Gastrocnemius medialis (tissue), 4 donors: ENCODE results near the gene CCNL1. TPM values are rescaled to one million over a fixed set of nuclear protein-coding genes. Genes with fewer than 3 reads are reported as not detected.

Experiments used
- ATAC-seq, 2 donors: fragments of 150-250 bp; one replicate each; pipeline ENCODE4 v1.9.1; 2016
- DNase-seq, 2 donors: peaks; one replicate each; pipeline ENCODE4 v3.0.0-alpha.2; 2019
- H3K27ac ChIP-seq, 4 donors: fragments of 200-600 bp; sonication (generic); 1 replicate in 1 of 4; 2 replicates in 3 of 4; pipeline ENCODE4 v1.5.1; 2016 to 2018; ENCODE audit warnings: mild to moderate bottlenecking in 2 of 4, moderate library complexity in 1 of 4
- H3K27me3 ChIP-seq, 3 donors: fragments of 200-600 bp; sonication (generic) in 2 of 3; 1 replicate in 1 of 3; 2 replicates in 2 of 3; pipeline versions ENCODE4 v1.5.1 to v1.6.0; 2016 to 2019; ENCODE audit warnings: mild to moderate bottlenecking in 1 of 3, moderate library complexity in 1 of 3
- H3K36me3 ChIP-seq, 2 donors: fragments of 200-600 bp; sonication (generic) in 1 of 2; one replicate each; pipeline ENCODE4 v1.5.1; 2017 to 2018
- H3K4me1 ChIP-seq, 2 donors: fragments of 200-600 bp; sonication (generic) in 1 of 2; one replicate each; pipeline ENCODE4 v1.5.1; 2016 to 2017; ENCODE audit warnings: mild to moderate bottlenecking in 2 of 2
- H3K4me3 ChIP-seq, 4 donors: fragments of 200-600 bp; sonication (generic) in 3 of 4; 1 replicate in 1 of 4; 2 replicates in 3 of 4; pipeline ENCODE4 v1.5.1; 2016 to 2019; ENCODE audit warnings: mild to moderate bottlenecking in 2 of 4
- H3K9me3 ChIP-seq, 3 donors: fragments of 200-600 bp; sonication (generic) in 2 of 3; 1 replicate in 1 of 3; 2 replicates in 2 of 3; pipeline ENCODE4 v1.5.1; 2016 to 2019
- POLR2A ChIP-seq, 2 donors: fragments of 450-650 bp; IDR thresholded peaks; one replicate each; pipeline ENCODE4 v1.6.1; 2017; ENCODE audit warnings: antibody characterized with exemption in 2 of 2, mild to moderate bottlenecking in 2 of 2, moderate library complexity in 2 of 2
- in situ Hi-C, 4 donors: fragments of 200-750 bp; cut with MboI; loops; one replicate each; pipeline versions ENCODE4 v1.15.0 to v1.8.0; 2017; ENCODE audit warnings: low sequenced_read_pairs in 4 of 4
- intact Hi-C: fragments of 100-400 bp; cut with DNase I; formaldehyde crosslinking; loops from one replicate; pipeline ENCODE4 v1.15.1; 2023; ENCODE audit warnings: low total_unique reads
- total RNA-seq, 4 donors: library from RNA; depleted of rRNA; stranded (reverse); fragments of >200 nt; gene quantifications; one replicate each; pipeline versions ENCODE4 v1.1.0 to v1.2.3, GENCODE V29; 2016
- TF ChIP-seq, protein P1 (sequence below), 5 experiments: fragments of 450-650 bp in 3 of 5; fragments of 200-600 bp in 2 of 5; sonication (generic) in 2 of 5; IDR thresholded peaks in 4 of 5; conservative IDR thresholded peaks in 1 of 5; 1 replicate in 4 of 5; 2 replicates in 1 of 5; pipeline ENCODE4 v1.5.1; 2016 to 2019; ENCODE audit warnings: antibody characterized with exemption in 5 of 5, mild to moderate bottlenecking in 3 of 5, moderate library complexity in 3 of 5

CCNL1 gene
- total RNA-seq, 4 donors from 2014 or later = 34.3 to 110 (median 41.3) TPM

DNA sequence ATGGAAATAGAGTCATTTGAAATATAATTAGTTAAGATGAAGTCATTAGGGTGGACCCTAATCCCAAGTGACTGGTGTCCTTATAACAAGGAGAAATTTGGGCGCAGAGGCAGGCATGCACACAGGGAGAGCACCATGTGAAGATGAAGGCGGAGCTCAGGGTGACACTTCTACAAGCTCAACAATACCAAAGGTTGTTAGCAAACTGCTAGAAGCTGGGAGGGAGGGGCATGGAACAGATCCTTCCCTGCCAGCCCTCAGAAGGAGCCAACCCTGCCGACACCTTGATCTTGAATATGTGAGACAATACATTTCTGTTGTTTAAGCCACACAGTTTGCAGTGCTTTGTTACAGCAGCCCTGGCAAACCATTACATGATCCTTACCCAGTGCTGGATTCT, 57.8 kb downstream of the CCNL1 start:
- H3K9me3 ChIP-seq = no peaks in the 10 kb centered on the region
- H3K36me3 ChIP-seq = no peaks in the 10 kb centered on the region
- no peak overlapping the region for H3K27ac ChIP-seq
- no peak for ATAC-seq
- H3K27me3 ChIP-seq = no peaks in the 10 kb centered on the region
- intact Hi-C loops (no loop called here), in situ Hi-C loops (no loop called here)
- TF ChIP-seq POLR2A (IDR thresholded peaks at IDR 0.05) = no peak
- TF ChIP-seq, protein P1, sequence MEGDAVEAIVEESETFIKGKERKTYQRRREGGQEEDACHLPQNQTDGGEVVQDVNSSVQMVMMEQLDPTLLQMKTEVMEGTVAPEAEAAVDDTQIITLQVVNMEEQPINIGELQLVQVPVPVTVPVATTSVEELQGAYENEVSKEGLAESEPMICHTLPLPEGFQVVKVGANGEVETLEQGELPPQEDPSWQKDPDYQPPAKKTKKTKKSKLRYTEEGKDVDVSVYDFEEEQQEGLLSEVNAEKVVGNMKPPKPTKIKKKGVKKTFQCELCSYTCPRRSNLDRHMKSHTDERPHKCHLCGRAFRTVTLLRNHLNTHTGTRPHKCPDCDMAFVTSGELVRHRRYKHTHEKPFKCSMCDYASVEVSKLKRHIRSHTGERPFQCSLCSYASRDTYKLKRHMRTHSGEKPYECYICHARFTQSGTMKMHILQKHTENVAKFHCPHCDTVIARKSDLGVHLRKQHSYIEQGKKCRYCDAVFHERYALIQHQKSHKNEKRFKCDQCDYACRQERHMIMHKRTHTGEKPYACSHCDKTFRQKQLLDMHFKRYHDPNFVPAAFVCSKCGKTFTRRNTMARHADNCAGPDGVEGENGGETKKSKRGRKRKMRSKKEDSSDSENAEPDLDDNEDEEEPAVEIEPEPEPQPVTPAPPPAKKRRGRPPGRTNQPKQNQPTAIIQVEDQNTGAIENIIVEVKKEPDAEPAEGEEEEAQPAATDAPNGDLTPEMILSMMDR (IDR thresholded peaks at IDR 0.05 in 4 of 5, conservative IDR thresholded peaks at IDR 0.05 in 1 of 5) = no peak
- no peak for DNase-seq
- H3K4me1 ChIP-seq = peaks cover 5 to 30% of the 10 kb centered on the region in 2 donors
- no peak overlapping the region for H3K4me3 ChIP-seq

DNA sequence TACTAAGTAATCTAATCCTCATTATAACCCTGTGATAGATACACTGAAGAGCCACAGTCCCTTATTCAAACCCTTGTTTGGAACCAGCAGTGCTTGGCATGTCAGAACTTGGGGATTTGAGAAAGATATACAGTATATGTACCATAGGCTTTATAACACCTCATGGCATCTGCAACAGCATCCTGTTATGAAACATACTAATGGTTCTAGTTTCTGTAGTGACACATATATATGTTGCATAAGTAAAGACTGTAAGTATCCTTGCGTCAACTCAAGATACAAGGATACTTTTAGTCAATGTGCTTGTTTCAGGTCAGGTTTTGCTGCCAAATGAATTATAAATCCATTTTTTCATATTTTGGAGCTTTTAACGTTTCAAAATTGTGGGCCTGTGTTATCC, 58.5 kb downstream of the CCNL1 start:
- no peak for TF ChIP-seq POLR2A (IDR thresholded peaks at IDR 0.05)
- TF ChIP-seq, protein P1 (IDR thresholded peaks at IDR 0.05 in 4 of 5, conservative IDR thresholded peaks at IDR 0.05 in 1 of 5) = no peak
- no peak overlapping the region for H3K27ac ChIP-seq
- intact Hi-C loops = no loop called here

DNA sequence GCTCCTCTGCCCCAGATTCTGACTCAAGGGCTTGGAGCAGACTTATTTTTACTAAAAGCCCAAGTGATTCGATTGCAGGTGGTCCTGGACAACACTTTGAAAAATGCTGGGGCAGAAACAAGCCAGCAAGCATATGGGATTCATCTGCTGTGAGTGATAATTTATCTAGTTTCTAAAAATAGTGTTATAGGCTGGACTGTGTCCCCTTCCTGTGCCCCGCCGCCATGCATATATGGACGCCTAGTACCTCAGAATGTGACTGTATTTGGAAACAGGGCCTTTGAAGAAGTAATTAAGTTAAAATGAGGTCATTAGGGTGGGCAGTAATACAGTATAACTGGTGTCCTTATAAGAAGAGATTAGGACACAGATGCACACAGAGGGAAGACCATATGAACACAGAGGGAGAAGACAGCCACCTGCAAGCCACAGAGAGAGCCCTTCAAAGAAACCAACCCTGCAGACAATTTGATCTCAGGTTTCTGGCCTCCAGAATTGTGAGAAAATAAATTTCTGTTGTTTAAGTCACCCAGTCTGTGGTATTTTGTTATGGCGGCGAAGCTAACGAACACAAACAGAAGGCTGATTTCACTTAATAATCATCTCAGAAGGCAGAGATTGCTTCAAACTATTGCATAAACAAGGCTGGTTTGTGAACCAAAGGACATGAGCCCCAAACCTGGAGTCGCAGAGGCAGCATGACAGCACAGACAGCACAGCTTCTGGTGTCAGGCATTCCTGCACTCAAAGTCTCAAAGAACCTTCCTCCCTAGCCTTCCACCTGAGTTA, 59.1 kb downstream of the CCNL1 start:
- TF ChIP-seq, protein P1 (IDR thresholded peaks at IDR 0.05 in 4 of 5, conservative IDR thresholded peaks at IDR 0.05 in 1 of 5) = no peak
- no peak for TF ChIP-seq POLR2A (IDR thresholded peaks at IDR 0.05)
- ATAC-seq (no peak), DNase-seq (no peak)
- Histone ChIP-seq H3K9me3 (no peaks in the 10 kb centered on the region), H3K4me1 (peaks cover 5 to 30% of the 10 kb centered on the region in 2 donors), H3K36me3 (no peaks in the 10 kb centered on the region), H3K27ac (peak overlapping the region in 1 of 4 donors; percentile 80), H3K4me3 (no peak overlapping the region), H3K27me3 (no peaks in the 10 kb centered on the region)
- in situ Hi-C loops = no loop called here
- intact Hi-C loops = no loop called here

More for the DNA sequence above, 58.5 kb downstream of the CCNL1 start:
- ATAC-seq (no peak), DNase-seq (no peak)
- in situ Hi-C loops = no loop called here
- H3K4me1 ChIP-seq = peaks cover 5 to 30% of the 10 kb centered on the region in 2 donors
- H3K27me3 ChIP-seq = no peaks in the 10 kb centered on the region
- no peaks in the 10 kb centered on the region for H3K36me3 ChIP-seq
- no peak overlapping the region for H3K4me3 ChIP-seq
- H3K9me3 ChIP-seq = no peaks in the 10 kb centered on the region

DNA sequence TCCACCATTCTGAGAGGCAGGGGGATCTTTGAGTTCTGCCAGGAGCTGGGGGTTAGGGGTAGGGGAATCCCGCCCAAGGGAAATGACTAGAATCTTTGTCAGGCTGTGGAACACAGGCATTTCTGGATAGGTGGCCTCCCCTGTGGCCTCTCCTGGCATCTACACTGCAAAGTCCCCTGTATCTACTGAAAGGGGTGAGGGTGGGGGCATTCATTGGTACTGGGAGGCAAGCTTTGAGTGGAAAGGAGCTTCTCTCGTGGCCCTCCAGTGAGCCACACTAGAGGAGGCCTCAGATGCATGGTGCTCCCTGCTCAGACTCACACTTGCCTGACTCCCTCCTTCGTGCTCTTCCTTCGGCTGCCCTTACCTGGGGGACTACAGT, 59.9 kb downstream of the CCNL1 start:
- no peak for ATAC-seq
- peak overlapping the region in 2 of 4 donors; percentile 73 to 80 for H3K27ac ChIP-seq
- intact Hi-C loops = no loop called here

More for the DNA sequence above, 59.9 kb downstream of the CCNL1 start:
- no peaks in the 10 kb centered on the region for H3K9me3 ChIP-seq
- H3K27me3 ChIP-seq = no peaks in the 10 kb centered on the region
- in situ Hi-C loops = no loop called here
- no peak for DNase-seq
- TF ChIP-seq, protein P1 (IDR thresholded peaks at IDR 0.05 in 4 of 5, conservative IDR thresholded peaks at IDR 0.05 in 1 of 5) = no peak
- TF ChIP-seq POLR2A (IDR thresholded peaks at IDR 0.05) = no peak
- H3K4me3 ChIP-seq = no peak overlapping the region
- H3K4me1 ChIP-seq = peaks cover 5 to 30% of the 10 kb centered on the region in 2 donors
- no peaks in the 10 kb centered on the region for H3K36me3 ChIP-seq
